GM18502 (cell line): ENCODE measurements around the gene MAPKAPK3.
"Not testable (repeated sequence)": the region's sequence is repeated elsewhere in the genome, so short reads cannot be mapped to it uniquely, and the experiment has no call there.

ENCODE experiments used
- ATAC-seq: cut with Tn5 transposase; IDR thresholded peaks from one replicate; pipeline ENCODE4 v1.9.1; 2021; ENCODE audit warnings: mild to moderate bottlenecking; ENCODE audit not compliant: unreplicated experiment, poor library complexity

MAPKAPK3 gene

DNA sequence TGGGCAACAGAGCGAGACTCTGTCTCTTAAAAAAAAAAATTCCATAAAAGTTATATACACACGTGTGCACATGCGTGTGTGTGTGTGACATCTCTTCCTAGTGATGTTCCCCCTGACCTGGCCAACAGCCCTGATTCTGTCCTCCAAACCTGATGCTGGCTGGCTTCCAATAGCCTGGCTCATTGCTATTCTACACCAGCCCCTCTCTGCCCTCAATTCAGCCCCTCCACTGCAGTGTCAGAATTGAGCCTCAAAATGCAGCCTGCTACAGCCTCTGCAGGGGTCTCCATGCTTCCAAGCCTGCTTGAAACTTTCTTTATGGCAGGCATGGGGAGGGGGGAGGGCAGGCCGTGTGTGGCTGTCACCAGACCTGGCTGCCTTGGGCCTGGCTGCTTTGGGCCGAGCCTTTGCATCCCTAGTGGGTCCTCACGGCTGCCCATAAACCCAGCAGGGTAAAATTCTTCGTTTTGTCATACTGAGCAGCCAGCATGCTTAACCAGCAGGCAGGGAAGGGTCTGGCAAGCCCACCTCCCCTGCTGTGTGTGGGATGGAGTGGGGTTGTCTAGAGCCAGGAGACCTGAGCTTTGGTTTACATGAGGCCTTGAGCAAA, 35.1 kb downstream of the MAPKAPK3 start:
- no peak for ATAC-seq

DNA sequence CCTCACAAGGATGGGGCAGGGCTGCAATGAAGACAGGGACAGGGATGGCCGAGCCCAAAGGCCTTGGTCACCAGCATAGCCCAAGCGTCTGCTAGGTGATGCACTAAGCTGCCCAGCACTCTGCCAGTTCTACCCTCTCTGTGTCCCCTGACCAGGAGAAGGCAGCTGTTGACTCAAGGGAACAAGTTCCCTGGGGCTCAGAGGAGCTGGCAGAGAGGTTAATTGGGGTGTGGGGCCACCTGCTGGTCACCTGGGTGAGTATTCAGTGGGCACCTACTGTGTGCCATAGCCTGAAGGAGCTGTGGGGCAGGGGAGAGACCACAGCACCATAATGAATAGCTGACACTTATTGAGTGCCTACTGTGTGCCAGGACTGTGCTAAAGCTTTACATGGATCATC, 35.8 kb downstream of the MAPKAPK3 start:
- no peak for ATAC-seq

DNA sequence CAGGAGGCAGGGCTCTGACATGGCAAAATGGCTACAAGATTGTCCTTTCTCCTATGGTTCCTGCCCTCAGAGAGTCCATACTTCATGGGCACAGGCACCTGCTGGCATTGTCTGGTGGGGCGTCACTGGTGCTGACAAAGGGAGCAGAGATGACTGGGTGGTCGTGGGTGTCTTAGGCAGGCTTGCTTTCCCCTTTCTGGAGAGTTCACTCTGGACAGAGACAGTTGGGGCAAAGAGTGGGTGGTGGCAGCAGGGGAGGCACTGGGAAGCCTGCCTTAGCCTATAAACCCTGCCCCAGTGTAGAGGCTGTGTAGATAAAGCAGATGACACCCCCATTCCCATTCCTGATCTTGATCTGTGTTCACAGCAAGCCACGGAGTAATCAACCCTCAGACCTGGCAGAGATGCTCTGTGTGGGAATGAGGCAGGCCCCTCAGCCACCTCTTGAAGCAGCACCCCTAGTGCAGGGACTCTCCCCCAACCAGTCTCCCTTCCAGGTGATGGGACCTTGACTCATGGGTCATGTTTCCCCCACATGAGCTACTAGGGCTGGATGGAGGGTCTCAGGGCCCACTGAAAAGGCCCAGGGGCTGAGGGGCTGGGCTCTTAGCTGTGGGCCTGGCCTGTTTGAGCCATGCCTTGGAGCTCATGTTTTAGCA, 37.1 kb downstream of the MAPKAPK3 start:
- no peak for ATAC-seq

- ATAC-seq, result no peak
Observed at GRCh38 chr3:50655009-50655830, 38.3 kb downstream of the MAPKAPK3 start.

GRCh38 chr3:50656417-50657195, 39.7 kb downstream of the MAPKAPK3 start:
- ATAC-seq, result no peak

- no peak for ATAC-seq
Observed at GRCh38 chr3:50657407-50657806, 40.5 kb downstream of the MAPKAPK3 start.

DNA sequence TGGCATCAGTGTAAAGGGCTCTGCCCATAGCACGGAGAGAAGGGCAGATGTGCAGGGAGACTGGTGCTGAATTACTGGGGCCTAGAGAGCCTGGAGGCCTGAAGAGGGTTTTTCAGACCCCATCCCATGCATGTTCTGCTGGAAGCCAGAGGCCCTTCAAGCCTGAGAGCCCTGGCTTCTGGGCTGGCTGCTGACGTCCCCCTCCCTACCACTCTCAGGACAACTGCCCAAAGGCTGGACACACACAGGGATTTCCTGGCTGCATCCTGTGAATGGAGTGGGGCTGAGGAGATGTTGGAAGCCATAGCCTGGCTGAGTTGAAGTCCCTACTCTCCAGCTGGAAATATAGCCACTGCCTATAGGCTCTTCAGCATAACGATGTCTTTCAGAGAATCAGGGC, 40.9 kb downstream of the MAPKAPK3 start:
- no peak for ATAC-seq

DNA sequence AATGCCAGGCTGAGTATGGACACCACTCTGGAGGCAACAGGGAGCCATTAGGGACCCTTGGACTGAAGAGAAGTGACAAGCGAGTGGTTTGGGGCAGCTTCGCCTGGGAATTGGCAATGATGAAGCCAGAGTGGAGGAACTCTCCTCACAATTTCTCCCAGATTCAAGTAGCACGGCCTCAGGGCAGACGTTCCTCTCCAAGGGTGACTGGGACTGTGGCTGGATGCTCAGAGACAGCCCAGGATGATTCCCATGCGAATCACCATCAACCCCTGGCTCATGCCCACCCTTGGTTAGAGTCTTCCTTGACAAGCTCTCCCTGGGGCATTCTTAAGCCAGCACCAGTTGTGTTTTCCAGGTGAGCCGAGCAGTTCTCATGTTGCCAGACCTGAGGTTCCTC, 41.5 kb downstream of the MAPKAPK3 start:
- ATAC-seq, result no peak

GRCh38 chr3:50658831-50659230, 41.9 kb downstream of the MAPKAPK3 start:
- ATAC-seq, result no peak

DNA sequence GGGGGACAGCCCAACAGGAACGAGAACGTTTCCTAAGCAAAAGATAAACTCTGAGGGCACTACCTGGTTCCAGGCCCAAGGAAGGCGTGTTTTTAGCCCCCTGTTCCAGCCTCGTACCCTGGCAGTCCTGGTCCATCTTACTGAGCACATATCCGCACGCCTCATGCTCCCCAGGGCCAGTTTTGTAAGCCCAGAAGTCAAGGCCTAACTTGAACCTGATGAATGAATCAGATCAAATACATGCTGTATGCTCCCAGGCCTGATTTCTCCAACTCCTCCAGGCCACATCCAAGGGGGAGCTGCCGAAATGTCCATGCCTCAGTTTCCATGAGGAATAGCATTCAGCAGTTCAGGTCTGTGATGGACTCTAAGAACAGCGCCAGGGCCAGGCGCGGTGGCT, 43.4 kb downstream of the MAPKAPK3 start:
- ATAC-seq, result no peak

DNA sequence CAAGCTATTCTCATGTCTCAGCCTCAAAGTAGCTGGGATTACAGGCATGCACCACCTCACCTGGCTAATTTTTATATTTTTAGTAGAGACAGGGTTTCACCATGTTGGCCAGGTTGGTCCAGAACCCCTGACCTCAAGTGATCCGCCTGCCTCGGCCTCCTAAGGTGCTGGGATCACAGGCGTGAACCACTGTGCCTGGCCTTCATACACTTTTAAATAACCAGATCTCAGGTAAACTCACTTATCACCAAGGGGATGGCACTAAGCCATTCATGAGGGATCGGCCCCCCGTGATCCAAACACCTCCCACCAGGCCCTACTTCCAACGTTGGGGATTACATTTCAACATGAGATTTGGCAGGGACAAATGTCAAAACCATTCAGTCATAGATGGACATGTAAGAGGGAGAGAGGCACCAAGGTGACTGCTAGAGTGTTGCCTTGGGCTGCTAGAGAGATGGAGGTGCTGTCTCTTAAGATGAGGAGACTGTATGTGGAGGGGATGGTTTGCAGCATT, 44.4 kb downstream of the MAPKAPK3 start:
- no peak for ATAC-seq

DNA sequence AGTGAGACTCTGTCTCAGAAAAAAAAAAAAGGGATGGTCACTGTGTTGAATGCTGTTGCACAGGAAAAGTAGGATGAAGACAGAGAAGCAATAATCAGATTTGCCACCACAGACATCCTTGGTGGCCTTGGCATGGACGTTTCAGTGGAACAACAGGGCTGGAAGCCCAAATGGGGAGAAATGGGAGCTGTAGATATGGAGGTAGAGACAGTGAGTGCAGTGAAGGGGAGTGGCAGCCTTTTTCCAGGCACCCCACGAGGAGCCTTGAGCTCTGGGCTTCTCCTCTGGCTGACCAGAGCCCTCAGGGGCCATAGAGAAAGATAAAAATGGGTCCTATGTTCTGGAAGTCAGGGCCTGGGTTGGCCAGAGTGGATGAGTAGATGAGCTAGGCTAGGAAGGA, 45.5 kb downstream of the MAPKAPK3 start:
- ATAC-seq, result no peak

DNA sequence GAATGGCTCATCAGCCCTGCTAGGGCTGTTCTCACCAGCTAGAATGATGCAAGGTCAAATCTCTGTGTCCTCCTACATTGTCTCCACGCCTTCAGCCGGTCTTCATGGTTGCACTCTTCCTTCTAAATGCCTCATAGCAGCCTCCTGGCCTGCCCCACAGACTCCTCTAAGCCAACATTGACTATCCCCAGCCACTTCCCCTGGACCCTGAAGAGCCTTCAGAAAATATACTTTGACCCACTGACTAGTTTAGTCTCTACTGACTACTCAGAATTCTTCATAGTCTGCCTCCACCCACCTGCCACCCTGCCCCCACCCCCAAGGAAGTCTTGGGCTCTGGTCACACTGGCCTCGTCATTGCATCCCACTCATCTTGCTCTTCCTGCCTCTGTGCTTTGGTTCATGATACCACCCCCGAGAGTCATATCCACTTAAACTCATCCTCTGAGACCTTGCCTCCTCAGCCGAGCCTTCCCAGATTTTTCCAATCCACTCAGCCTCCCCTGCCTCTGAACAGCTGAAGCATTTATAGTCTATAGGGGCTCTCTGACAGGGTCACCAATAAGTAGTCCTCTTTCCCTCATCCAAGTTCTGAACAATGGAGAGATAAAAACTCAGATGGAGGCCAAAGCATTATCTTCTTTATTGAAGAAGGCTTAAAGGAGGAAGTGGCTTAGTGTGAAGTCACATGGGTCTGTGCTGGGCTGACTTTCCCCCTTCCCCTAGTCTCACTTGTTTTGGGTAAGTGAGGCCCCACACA, 48.3 kb downstream of the MAPKAPK3 start:
- no peak for ATAC-seq

- ATAC-seq, result not testable (repeated sequence)
Observed at GRCh38 chr3:50665841-50666115, 48.8 kb downstream of the MAPKAPK3 start.

- no peak for ATAC-seq
Observed at GRCh38 chr3:50666837-50667236, 49.9 kb downstream of the MAPKAPK3 start.

DNA sequence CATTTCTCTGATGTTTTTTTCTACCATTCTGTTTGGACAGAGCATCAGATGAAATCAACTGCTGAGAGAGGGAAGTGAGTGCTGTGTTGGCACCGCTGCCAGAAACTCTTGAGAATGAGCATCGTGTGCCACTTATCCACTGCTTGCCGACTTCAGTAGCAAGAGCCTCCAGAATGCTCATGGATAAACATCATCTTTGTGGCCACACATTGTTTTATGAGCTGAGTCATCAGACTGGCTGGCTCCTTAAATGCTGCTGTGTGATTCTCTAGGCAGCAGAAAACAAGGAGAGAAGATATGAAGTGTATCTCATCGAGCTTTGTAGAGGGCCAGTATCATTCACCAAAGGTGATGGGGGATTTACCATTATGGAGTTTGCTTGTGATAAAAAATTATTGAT, 54.4 kb downstream of the MAPKAPK3 start:
- ATAC-seq, result no peak

- no peak for ATAC-seq
Observed at GRCh38 chr3:50672656-50673055, 55.7 kb downstream of the MAPKAPK3 start.

GRCh38 chr3:50673931-50674330, 57.0 kb downstream of the MAPKAPK3 start:
- ATAC-seq, result no peak

GRCh38 chr3:50674349-50675178, 57.6 kb downstream of the MAPKAPK3 start, which contains the start of gene DOCK3:
Gene DOCK3, plus strand, starts transcription at chr3:50674927. Its CDS starts 337 bp downstream, at chr3:50675264.
- ATAC-seq, result no peak
